A549 treated with AZD9567 at 1 μM for 4 hours (cell line): ENCODE measurements around the gene EXOG. TPM values are rescaled to one million over a fixed set of nuclear protein-coding genes. Genes with fewer than 3 reads are reported as not detected.

Experiments used
- total RNA-seq: library from RNA; stranded (reverse); fragments of 200-300 nt; extraction: Qiagen RNA extraction; gene quantifications from 5 replicates; pipeline ENCODE4 v1.2.3, GENCODE V29; 2022; ENCODE audit not compliant: insufficient read depth

Gene EXOG
- 7.6 to 18.4 TPM (median 12.8 TPM) in 5 replicates for total RNA-seq

DNA sequence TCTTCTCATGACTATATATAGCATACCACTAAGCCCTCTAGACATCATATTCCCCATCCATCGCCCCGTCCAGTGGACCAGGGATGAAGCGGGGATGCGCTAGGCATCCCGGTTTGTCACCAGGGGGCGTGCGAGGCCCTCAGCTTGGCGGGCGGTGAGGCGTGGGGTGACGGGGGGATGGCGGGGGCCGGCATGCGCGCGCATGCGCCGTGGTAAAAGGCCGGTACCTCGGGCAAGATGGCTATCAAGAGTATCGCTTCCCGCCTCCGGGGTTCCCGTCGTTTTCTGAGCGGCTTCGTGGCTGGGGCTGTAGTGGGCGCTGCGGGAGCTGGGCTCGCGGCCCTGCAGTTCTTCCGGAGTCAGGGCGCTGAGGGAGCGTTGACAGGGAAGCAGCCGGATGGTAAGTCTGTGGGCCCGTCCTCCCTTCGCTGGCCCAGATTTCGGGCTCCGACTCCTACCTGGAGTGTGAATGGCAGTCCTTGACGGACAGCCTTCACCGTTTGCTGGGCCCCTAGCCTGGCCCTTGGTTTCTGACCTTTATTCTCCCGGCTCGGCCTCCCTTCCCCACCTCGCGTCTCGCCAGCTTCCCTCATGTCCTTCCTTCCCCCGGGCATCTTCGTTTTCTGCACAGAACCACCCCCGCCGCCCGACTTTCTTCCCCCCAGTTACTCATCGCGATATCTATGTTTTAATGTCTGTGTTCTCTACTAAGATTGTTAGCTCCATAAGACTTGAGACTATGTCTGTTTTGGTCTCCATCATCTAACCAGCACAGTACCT is at the start of gene EXOG:
EXOG (plus strand) TSS at position 210 of the 780 bp plus-strand sequence; CDS start at position 238, 28 bp downstream.

DNA sequence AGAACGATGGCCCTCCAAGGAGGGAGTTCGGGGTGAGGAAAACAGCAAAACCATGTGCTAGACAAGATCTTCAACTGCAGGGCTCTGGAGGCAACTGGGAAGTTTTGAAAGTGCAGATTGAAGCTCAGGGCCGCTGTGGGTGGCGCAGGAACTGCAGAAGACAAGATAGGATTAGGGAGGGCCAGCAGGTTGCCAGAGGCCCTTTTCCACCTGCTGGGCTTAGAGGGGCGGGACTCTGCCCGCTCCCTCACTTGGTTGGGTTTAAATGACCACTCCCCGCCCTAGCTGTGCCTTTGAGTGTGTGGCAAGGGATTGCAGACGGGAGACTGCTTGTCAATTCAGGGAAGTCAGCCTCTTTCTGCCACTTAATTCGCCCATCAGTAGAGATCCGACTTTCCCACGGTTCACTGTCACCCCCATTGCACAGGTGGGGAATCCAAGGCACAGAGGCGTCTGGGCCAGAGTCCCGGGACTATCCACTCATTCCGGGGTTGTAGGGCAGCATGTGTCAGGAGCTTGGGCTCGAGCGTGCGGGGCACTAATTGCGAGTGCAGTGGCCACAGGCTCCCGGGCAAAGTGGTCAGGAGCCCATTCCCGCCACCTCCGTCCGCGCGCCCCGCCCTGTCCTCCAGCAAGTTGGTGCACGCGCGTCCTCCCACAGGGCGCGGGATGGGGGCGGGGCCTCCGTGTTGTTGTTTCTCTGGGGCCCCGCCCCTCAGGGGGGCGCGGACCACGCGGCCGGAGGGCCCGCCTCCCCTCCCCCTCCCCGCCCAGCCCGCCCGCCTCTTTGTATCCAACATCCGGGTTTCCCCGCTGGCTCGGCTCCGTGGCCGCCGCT is 42.8 kb upstream of the EXOG start, which contains the start of gene ACVR2B:
ACVR2B (plus strand) TSS at position 816 of the 838 bp plus-strand sequence. CDS start 433 bp downstream, outside the sequence.

Other genes starting within 250 kb of the EXOG start
- gene SLC22A13, start 230.5 kb upstream of the EXOG start, total RNA-seq = 0.06 to 0.12 TPM (median 0.10 TPM) in 3 of 5 replicates, not detected in the others
- gene SLC22A14, start 214.0 kb upstream of the EXOG start, total RNA-seq = 0.05 to 0.13 TPM (median 0.07 TPM) in 4 of 5 replicates, not detected in the other
- gene XYLB, start 149.6 kb upstream of the EXOG start, total RNA-seq = 3.5 to 4.6 TPM (median 4.2 TPM) in 5 replicates
- gene ACVR2B, start 42.5 kb upstream of the EXOG start, total RNA-seq = 0.99 to 2.7 TPM (median 2.2 TPM) in 5 replicates
- 0.50 to 1.5 TPM (median 0.92 TPM) in 4 of 5 replicates, not detected in the other for gene SCN5A, start 153.3 kb downstream of the EXOG start, total RNA-seq